ENCODE results near the gene PXDN.

GRCh38 chr2:1680222-1681016 lies 63.9 kb downstream of the PXDN start:
- TF ChIP-seq CTCF (IDR thresholded peaks at IDR 0.05) (no peak), ZBTB21 (CRISPR knock-in tag; IDR thresholded peaks at IDR 0.05; ENCODE audit: borderline replicate concordance) (no peak), USF2 (CRISPR knock-in tag; IDR thresholded peaks at IDR 0.05) (no peak), IRF1 (CRISPR knock-in tag; IDR thresholded peaks at IDR 0.05) (no peak), TEAD1 (CRISPR knock-in tag; IDR thresholded peaks at IDR 0.05) (no peak), NR3C1 (CRISPR knock-in tag; conservative IDR thresholded peaks at IDR 0.05; ENCODE audit: low read depth) (no peak)
